COR-L47 (cell line): ENCODE results near the gene PCGF1.
A peak's percentile ranks its signal among the peaks of the same experiment; 100 is the strongest.
"Not testable (repeated sequence)": the region's sequence is repeated elsewhere in the genome, so short reads cannot be mapped to it uniquely, and the experiment has no call there.

Source experiments
- DNase-seq: peaks from one replicate; lab custom pipeline; 2025; lab: John Stamatoyannopoulos, UW

The PCGF1 gene

GRCh38 chr2:74499267-74499939 lies 8.1 kb downstream of the PCGF1 start, which contains the start of gene LBX2:
Gene LBX2 (minus strand): TSS chr2:74499603. CDS start chr2:74499537, 66 bp downstream.
- no peak for DNase-seq

GRCh38 chr2:74498500-74499266 lies 8.8 kb downstream of the PCGF1 start:
- no peak for DNase-seq

- DNase-seq = no peak
Observed at GRCh38 chr2:74497777-74498499, 9.6 kb downstream of the PCGF1 start.

GRCh38 chr2:74496997-74497776 lies 10.3 kb downstream of the PCGF1 start:
- DNase-seq = no peak

GRCh38 chr2:74495440-74495839 lies 12.1 kb downstream of the PCGF1 start:
- no peak for DNase-seq

GRCh38 chr2:74493546-74493945 lies 13.9 kb downstream of the PCGF1 start:
- no peak for DNase-seq

- DNase-seq = no peak
Observed at GRCh38 chr2:74491648-74492544, 15.6 kb downstream of the PCGF1 start.

- DNase-seq = no peak
Observed at GRCh38 chr2:74489906-74490305, 17.6 kb downstream of the PCGF1 start.

GRCh38 chr2:74488643-74489481 lies 18.6 kb downstream of the PCGF1 start:
- DNase-seq = no peak

GRCh38 chr2:74486141-74486540 lies 21.4 kb downstream of the PCGF1 start:
- DNase-seq = no peak

GRCh38 chr2:74483675-74484164 lies 23.8 kb downstream of the PCGF1 start:
- DNase-seq = not testable (repeated sequence)

- peak; percentile 94 for DNase-seq
Observed at GRCh38 chr2:74482801-74483674, 24.5 kb downstream of the PCGF1 start, which contains the start of the genes CCDC142 and TTC31. Gene CCDC142 (minus strand): TSS chr2:74482998. CDS start chr2:74482837, 161 bp downstream. Gene TTC31 (plus strand): TSS chr2:74483081. CDS start chr2:74483096, 15 bp downstream.

- DNase-seq = peak; percentile 59
Observed at GRCh38 chr2:74481961-74482800, 25.3 kb downstream of the PCGF1 start.

GRCh38 chr2:74481431-74481830 lies 26.1 kb downstream of the PCGF1 start:
- DNase-seq = no peak

GRCh38 chr2:74474899-74475298 lies 32.6 kb downstream of the PCGF1 start:
- no peak for DNase-seq

GRCh38 chr2:74474481-74474880 lies 33.0 kb downstream of the PCGF1 start:
- DNase-seq = no peak

GRCh38 chr2:74472945-74473258 lies 34.6 kb downstream of the PCGF1 start:
- DNase-seq = no peak
